ENCODE results near the gene SETD7. TPM values are rescaled to one million over a fixed set of nuclear protein-coding genes. Genes with fewer than 3 reads are reported as not detected.

SETD7 gene
- total and polyA plus RNA-seq, 2 experiments from 2014 or later = 1.1 to 4.2 TPM

DNA sequence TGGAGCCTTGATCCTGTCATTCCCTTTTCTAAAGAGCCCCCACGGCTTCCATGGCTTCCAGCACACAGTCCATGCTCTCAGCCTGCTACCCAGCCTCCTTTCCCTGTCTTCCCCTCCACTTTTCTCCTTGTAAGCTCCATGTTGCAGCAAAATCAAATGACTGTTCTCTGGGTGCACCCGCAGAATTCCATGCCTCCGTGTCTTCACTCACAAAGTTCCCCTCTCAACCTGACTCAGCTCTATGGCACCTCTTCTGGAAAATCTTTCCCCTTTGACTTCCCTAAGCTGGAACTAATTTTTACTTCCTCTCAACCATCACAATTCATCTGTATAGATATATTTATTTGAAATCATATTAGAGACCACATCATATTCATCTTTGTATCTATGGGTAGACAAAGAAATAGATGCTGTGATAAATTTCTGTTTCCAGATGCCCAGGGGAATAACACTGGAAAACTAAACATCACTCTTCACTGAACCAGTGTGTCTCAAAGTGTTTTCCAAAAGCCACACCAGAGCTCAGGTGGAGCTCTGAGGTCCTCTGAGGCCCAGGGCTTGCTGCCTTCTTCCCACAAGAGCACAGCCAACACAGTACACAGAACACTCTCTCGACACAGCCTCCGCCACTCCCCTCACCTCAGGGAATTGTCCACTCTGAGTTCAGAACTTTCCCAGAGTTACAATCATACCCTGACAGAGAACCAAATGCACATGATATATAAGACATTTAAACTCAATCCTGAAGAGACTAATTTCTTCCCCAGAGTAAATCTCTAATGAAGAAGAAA is 3.3 kb downstream of the SETD7 start:
- Histone ChIP-seq H3K4me3 (no peak overlapping the region), H3K27ac (ENCODE audit: low read depth) (no peak overlapping the region), H4K20me1 (replicated peaks; ENCODE audit: insufficient read depth) (no peaks in the 10 kb centered on the region), H2AFZ (no peak overlapping the region), H3K36me3 (ENCODE audit: insufficient read depth) (no peaks in the 10 kb centered on the region), H3K27me3 (ENCODE audit: insufficient read depth) (peaks cover 48% of the 10 kb centered on the region), H3K4me2 (no peak overlapping the region), H3K4me1 (ENCODE audit: insufficient read depth) (peaks cover 31% of the 10 kb centered on the region), H3K9me2 (ENCODE audit: insufficient read depth) (no peaks in the 10 kb centered on the region), H3K79me2 (replicated peaks; ENCODE audit: insufficient read depth) (no peaks in the 10 kb centered on the region; the same call in 1 of the 2 replicates), H3F3A (replicated peaks; ENCODE audit: low read depth) (0 out of 2 replicates have a peak, but pooled peaks cover 3% of the 10 kb centered on the region)
- Mint-ChIP-seq H3K4me1 (peaks cover 42% of the 10 kb centered on the region), H3K27me3 (ENCODE audit: insufficient read depth, low read depth, poor library complexity) (peaks cover 33% of the 10 kb centered on the region), H3K27ac (no peak overlapping the region), H3K9me3 (no peaks in the 10 kb centered on the region; the same call in 1 of the 3 replicates), H3K36me3 (ENCODE audit: low read depth) (no peaks in the 10 kb centered on the region; the same call in 2 of the 3 replicates), H3K4me3 (no peak overlapping the region; the same call in 2 of the 3 replicates)
- TF ChIP-seq JUNB (IDR thresholded peaks at IDR 0.05; ENCODE audit: unreplicated experiment) (no peak), NANOG (IDR thresholded peaks at IDR 0.05; ENCODE audit: borderline replicate concordance) (no peak), ZNF114 (CRISPR knock-in tag; IDR thresholded peaks at IDR 0.05) (no peak), CREB1 (CRISPR knock-in tag; IDR thresholded peaks at IDR 0.05; ENCODE audit: low read depth) (no peak)
- TF ChIP-seq, protein P1, sequence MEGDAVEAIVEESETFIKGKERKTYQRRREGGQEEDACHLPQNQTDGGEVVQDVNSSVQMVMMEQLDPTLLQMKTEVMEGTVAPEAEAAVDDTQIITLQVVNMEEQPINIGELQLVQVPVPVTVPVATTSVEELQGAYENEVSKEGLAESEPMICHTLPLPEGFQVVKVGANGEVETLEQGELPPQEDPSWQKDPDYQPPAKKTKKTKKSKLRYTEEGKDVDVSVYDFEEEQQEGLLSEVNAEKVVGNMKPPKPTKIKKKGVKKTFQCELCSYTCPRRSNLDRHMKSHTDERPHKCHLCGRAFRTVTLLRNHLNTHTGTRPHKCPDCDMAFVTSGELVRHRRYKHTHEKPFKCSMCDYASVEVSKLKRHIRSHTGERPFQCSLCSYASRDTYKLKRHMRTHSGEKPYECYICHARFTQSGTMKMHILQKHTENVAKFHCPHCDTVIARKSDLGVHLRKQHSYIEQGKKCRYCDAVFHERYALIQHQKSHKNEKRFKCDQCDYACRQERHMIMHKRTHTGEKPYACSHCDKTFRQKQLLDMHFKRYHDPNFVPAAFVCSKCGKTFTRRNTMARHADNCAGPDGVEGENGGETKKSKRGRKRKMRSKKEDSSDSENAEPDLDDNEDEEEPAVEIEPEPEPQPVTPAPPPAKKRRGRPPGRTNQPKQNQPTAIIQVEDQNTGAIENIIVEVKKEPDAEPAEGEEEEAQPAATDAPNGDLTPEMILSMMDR (conservative IDR thresholded peaks at IDR 0.05; ENCODE audit: low read depth in 2 of 2) = no peak
- no peak for ATAC-seq
- DNase-seq (ENCODE audit: low spot score) = no peak

DNA sequence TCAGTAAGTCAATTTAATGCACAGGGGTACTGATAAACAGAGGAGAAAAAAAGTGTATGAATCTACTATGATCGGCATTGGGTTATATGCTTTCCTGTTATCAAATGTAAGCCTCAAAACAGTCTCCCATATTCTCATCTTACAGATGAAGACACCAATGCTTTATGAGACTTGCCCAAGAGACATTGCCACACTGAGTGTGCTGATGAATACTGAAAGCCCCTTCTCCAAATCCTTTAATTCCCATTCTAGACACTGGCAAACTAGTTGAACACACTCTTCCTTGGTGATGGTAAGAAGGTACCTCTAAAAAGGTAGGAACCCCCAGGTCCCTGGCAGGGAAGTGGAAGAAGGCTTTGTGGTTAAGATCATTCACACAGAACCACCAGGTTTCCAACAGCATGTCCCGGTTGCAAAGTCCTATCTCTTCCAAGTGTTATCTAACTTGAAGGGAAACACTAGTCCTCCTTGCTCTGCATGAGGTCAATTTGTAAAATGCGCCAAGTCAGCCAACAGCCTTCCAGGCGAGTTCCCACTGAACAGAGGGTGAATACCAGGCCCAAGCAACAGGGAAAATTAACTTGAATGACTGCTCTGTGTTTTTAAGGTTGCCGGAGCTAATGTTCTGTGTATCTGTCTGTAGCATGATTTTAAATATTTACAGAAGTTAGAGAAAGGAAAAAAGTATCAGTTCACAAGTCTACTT is 5.1 kb downstream of the SETD7 start:
- Histone ChIP-seq H3K79me2 (replicated peaks; ENCODE audit: insufficient read depth) (no peaks in the 10 kb centered on the region; the same call in 1 of the 2 replicates), H2AFZ (no peak overlapping the region), H3F3A (replicated peaks; ENCODE audit: low read depth) (no peaks in the 10 kb centered on the region), H3K4me3 (no peak overlapping the region), H3K4me1 (ENCODE audit: insufficient read depth) (peaks cover 25% of the 10 kb centered on the region), H3K9me2 (ENCODE audit: insufficient read depth) (no peaks in the 10 kb centered on the region), H3K27ac (ENCODE audit: low read depth) (no peak overlapping the region), H3K27me3 (ENCODE audit: insufficient read depth) (peaks cover 30% of the 10 kb centered on the region), H3K36me3 (ENCODE audit: insufficient read depth) (no peaks in the 10 kb centered on the region), H3K4me2 (peak overlapping the region; percentile 22), H4K20me1 (replicated peaks; ENCODE audit: insufficient read depth) (no peaks in the 10 kb centered on the region)
- no peak overlapping the region for H3K4me3 Mint-ChIP-seq
- peaks cover 35% of the 10 kb centered on the region for H3K4me1 Mint-ChIP-seq
- DNase-seq (ENCODE audit: low spot score) = peak; percentile 63
- H3K36me3 Mint-ChIP-seq (ENCODE audit: low read depth) = no peaks in the 10 kb centered on the region; the same call in 2 of the 3 replicates
- no peak overlapping the region for H3K27ac Mint-ChIP-seq
- no peak for TF ChIP-seq EZH2 (IDR thresholded peaks at IDR 0.05; ENCODE audit: low read depth, unreplicated experiment)
- TF ChIP-seq, protein P2, sequence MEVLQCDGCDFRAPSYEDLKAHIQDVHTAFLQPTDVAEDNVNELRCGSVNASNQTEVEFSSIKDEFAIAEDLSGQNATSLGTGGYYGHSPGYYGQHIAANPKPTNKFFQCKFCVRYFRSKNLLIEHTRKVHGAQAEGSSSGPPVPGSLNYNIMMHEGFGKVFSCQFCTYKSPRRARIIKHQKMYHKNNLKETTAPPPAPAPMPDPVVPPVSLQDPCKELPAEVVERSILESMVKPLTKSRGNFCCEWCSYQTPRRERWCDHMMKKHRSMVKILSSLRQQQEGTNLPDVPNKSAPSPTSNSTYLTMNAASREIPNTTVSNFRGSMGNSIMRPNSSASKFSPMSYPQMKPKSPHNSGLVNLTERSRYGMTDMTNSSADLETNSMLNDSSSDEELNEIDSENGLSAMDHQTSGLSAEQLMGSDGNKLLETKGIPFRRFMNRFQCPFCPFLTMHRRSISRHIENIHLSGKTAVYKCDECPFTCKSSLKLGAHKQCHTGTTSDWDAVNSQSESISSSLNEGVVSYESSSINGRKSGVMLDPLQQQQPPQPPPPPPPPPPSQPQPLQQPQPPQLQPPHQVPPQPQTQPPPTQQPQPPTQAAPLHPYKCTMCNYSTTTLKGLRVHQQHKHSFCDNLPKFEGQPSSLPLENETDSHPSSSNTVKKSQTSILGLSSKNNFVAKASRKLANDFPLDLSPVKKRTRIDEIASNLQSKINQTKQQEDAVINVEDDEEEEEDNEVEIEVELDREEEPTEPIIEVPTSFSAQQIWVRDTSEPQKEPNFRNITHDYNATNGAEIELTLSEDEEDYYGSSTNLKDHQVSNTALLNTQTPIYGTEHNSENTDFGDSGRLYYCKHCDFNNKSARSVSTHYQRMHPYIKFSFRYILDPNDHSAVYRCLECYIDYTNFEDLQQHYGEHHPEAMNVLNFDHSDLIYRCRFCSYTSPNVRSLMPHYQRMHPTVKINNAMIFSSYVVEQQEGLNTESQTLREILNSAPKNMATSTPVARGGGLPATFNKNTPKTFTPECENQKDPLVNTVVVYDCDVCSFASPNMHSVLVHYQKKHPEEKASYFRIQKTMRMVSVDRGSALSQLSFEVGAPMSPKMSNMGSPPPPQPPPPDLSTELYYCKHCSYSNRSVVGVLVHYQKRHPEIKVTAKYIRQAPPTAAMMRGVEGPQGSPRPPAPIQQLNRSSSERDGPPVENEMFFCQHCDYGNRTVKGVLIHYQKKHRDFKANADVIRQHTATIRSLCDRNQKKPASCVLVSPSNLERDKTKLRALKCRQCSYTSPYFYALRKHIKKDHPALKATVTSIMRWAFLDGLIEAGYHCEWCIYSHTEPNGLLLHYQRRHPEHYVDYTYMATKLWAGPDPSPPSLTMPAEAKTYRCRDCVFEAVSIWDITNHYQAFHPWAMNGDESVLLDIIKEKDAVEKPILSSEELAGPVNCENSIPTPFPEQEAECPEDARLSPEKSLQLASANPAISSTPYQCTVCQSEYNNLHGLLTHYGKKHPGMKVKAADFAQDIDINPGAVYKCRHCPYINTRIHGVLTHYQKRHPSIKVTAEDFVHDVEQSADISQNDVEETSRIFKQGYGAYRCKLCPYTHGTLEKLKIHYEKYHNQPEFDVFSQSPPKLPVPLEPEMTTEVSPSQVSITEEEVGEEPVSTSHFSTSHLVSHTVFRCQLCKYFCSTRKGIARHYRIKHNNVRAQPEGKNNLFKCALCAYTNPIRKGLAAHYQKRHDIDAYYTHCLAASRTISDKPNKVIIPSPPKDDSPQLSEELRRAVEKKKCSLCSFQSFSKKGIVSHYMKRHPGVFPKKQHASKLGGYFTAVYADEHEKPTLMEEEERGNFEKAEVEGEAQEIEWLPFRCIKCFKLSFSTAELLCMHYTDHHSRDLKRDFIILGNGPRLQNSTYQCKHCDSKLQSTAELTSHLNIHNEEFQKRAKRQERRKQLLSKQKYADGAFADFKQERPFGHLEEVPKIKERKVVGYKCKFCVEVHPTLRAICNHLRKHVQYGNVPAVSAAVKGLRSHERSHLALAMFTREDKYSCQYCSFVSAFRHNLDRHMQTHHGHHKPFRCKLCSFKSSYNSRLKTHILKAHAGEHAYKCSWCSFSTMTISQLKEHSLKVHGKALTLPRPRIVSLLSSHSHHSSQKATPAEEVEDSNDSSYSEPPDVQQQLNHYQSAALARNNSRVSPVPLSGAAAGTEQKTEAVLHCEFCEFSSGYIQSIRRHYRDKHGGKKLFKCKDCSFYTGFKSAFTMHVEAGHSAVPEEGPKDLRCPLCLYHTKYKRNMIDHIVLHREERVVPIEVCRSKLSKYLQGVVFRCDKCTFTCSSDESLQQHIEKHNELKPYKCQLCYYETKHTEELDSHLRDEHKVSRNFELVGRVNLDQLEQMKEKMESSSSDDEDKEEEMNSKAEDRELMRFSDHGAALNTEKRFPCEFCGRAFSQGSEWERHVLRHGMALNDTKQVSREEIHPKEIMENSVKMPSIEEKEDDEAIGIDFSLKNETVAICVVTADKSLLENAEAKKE (CRISPR knock-in tag; IDR thresholded peaks at IDR 0.05) = peak; percentile 36; the same call in 1 of the 2 replicates
- H3K27me3 Mint-ChIP-seq (ENCODE audit: insufficient read depth, low read depth, poor library complexity) = peaks cover 15% of the 10 kb centered on the region
- peak; percentile 44 for ATAC-seq
- no peaks in the 10 kb centered on the region; the same call in 2 of the 3 replicates for H3K9me3 Mint-ChIP-seq
